Measurements from ENCODE around the gene AKR7A3.

Gene AKR7A3

GRCh38 chr1:19251305-19252196 lies 37.0 kb downstream of the AKR7A3 start, which contains the start of the genes EMC1 and MRTO4:
EMC1 (minus strand) TSS chr1:19251524; CDS start chr1:19251509, 15 bp downstream.
MRTO4 (plus strand) TSS chr1:19251805; CDS start chr1:19251836, 31 bp downstream.
- DNase-seq: peak; percentile 93

GRCh38 chr1:19250629-19251304 lies 37.8 kb downstream of the AKR7A3 start:
- DNase-seq: peak; percentile 40

DNA sequence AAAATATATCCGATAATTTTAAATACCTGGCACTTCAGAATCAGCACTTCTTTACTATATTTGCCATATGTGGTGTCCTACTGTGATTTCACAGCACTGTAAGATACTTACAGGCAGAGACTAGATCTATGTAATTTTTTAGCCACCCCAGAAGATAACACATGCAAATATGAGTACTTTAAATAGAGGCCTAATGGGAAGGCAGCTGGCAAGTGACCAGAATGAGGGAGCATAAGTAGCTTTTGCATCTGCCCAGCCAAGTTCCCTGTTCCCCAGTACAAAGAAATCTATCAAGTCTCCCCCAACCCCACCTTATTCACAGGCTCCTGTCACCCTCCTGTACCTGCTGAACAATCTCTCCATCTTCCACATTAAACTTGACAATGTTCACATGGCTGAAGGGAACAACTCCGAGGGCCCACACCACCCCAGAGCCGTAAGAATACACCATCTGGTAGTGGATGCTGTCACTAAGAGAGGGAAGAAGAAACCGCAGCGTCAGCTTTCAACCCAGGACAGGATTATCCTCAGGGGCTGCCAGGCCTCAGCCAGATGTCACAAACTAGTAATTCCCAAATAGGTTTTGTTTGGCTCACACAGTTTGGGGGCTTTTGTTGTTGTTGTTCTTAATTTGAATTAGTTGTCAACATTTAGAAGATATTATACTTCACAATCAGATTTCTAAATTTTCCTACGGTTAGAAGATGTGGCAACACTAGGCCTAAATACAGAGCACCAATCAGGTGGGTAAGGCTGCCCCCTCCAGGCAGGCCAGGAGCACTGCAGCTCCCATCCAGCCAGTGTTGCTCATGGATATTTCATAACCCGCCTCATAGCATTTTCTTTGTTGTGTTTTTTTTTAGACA lies 47.7 kb downstream of the AKR7A3 start:
- DNase-seq: peak; percentile 84

DNA sequence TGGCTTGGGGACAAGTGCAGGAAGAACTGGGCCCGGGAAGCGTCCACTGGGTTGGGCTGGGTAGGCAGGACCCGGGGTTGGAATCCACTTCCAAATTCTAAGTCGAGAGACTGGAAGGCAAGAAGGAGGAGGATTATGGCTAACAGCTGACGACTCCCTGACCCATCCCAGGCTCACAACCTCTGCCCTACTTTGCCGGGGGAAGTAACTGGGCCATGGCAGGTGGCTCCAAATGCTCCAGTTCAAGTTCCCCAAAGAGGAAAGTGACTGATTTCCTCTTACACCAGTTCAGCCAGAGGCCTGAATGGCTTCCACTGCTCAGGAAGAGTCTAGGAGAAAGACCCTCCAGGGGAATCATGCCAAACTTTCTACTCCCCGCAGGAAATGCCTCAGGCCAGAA lies 48.7 kb downstream of the AKR7A3 start:
- DNase-seq: no peak

DNA sequence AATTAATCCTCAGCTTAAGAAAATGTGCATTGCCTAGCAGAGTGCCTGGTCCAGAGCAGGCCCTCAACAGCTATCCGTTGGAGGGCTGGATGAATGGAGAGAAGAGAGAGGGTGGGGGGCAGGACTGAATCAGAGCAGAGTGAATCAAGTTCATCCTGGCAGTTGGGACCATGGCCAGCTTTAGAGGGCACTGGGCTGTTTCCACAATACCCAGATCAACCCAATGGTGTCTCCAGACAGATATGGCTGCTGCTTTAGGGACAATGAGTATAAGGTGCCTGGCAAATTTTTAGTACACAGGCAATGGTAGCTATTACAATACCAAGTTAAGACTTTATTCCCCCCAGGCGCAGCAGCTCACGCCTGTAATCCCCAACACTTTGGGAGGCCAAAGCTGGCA lies 54.3 kb downstream of the AKR7A3 start:
- DNase-seq: no peak
